HG03103 (cell line): ENCODE results near the gene CDT1.
A peak's percentile ranks its signal among the peaks of the same experiment; 100 is the strongest.

Source experiments
- ATAC-seq: cut with Tn5 transposase; IDR thresholded peaks from one replicate; pipeline ENCODE4 v1.9.1; 2021; ENCODE audit warnings: low read depth; ENCODE audit not compliant: unreplicated experiment

Gene CDT1

DNA sequence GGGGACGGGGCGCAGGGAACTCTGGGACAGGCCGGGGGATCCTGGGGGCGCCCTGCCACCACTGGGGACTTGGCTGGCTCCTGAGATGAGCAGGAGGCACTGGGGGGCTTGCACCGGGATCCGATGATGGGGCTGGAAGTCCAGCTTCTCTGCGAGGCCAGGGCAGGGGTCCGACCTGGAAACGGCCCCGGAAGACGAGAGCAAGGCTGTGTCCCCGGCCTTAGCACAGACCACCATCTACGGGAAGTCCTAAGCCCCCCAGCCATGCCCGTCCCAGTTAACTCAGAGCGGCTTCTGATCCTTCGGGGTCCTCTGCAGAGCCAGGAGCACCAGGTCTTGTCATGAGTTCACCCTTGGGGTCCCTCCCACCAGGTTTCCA, 573 bp downstream of the CDT1 start:
- ATAC-seq: no peak

GRCh38 chr16:88804552-88805339, 1.2 kb downstream of the CDT1 start:
- ATAC-seq: no peak

GRCh38 chr16:88805340-88805715, 1.7 kb downstream of the CDT1 start:
- no peak for ATAC-seq

GRCh38 chr16:88805887-88806393, 2.4 kb downstream of the CDT1 start:
- no peak for ATAC-seq

DNA sequence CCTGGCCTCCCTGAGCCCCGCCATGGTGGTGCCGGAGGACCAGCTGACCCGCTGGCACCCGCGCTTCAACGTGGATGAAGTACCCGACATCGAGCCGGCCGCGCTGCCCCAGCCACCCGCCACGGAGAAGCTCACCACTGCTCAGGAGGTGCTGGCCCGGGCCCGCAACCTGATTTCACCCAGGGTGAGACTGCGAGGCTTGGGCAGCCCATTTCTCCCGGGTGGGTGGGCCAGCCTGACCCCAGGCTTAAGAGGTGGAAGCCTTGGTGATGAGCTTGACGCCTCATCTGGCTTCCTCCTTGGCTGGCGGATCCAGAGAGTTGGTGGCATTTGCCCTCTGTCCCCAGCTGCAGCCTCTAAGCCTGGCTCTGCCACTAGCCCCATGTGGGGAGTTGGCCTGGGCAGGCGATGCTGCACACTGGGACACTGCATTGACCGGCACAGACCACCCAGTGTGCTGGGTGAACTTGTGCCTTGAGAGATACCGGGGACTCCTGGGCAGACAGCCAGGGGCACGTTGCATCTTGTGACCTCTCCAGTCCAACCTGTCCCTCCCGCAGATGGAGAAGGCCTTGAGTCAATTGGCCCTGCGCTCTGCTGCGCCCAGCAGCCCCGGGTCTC, 3.0 kb downstream of the CDT1 start:
- ATAC-seq: no peak

DNA sequence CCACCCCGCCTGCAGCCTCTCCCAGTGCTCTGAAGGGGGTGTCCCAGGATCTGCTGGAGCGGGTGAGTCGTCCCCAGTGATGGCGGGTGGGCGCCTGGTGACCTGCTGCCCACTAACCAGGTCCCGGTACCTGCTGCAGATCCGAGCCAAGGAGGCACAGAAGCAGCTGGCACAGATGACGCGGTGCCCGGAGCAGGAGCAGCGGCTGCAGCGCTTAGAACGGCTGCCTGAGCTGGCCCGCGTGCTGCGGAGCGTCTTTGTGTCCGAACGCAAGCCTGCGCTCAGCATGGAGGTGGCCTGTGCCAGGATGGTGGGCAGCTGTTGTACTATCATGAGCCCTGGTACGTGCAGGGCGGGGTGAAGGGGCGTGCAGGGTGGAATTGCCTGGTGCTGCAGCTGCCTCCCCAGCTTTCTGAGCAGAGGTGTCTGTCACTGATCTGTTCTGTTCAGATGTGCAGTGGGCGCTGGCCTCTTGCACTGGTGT, 3.6 kb downstream of the CDT1 start:
- ATAC-seq: no peak

DNA sequence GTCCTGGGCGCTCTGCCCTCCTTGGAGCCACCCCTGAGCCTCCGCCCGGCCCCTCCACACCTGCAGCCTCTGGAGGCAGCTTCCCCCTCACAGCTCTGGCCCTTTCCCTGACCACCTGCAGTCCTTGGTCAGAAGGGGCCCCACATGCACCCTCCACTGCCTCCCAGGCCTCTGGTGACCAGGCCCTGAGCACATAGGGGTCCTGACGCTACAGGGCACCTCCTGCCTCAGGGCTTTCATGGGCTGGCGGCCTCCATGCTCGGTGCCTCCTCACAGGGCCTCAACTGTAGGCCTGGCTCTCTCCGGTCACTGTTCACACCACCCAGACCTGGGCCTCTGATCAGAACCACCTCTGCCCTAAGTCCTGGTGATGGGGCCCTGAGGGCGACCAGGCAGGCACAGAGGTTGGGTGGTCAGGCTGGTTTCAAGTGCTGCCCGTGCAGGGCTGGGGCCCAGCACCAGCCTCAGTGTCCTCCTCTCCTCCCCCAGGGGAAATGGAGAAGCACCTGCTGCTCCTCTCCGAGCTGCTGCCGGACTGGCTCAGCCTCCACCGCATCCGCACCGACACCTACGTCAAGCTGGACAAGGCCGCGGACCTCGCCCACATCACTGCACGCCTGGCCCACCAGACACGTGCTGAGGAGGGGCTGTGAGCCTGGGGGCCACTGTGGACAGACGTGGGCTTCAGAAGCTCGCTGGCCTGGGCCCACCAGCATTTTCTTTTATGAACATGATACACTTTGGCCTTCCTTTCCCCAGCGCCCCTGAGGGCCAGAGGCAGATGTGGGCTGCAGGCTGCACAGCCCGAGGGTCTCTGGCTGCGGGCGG, 4.3 kb downstream of the CDT1 start:
- ATAC-seq: no peak

- no peak for ATAC-seq
Measured at GRCh38 chr16:88809068-88809675, 5.6 kb downstream of the CDT1 start.

GRCh38 chr16:88809676-88810165, 6.1 kb downstream of the CDT1 start:
- no peak for ATAC-seq

DNA sequence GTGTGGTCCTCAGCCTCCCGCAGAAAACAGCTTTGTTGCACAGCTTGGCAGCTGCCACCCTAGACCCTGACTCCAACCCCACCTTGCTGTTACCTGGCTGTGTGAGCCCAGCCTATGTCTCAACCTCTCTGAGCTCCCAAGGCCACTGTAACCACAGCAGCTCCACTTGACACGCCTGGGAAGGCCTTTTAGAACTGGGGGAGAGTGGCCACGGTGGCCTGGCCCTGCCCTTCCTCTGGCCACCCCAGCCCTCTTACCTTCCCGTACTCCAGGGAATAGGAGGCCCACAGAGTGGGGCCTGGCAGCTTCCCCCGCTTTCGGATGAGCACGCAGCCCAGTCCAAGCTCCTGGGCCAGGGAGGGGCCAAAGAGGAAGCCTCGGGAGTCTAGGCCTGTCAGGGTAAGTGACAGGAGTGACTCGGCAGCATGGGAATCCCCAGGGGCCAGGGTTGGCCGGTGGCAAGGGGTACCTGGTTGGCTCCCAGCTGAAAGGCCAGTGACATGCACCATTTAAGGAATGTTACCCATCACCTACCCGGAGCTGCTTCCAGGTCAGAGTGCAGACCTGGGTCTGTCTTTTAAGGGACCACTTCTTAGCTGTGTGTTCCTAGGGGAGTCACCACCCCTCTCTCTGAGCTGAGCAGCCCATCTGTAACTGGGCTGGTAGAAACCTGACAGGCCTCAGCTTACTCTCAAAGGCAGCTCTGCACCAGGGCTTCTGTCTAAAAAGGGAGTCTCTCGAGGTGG, 6.8 kb downstream of the CDT1 start:
- ATAC-seq: no peak

DNA sequence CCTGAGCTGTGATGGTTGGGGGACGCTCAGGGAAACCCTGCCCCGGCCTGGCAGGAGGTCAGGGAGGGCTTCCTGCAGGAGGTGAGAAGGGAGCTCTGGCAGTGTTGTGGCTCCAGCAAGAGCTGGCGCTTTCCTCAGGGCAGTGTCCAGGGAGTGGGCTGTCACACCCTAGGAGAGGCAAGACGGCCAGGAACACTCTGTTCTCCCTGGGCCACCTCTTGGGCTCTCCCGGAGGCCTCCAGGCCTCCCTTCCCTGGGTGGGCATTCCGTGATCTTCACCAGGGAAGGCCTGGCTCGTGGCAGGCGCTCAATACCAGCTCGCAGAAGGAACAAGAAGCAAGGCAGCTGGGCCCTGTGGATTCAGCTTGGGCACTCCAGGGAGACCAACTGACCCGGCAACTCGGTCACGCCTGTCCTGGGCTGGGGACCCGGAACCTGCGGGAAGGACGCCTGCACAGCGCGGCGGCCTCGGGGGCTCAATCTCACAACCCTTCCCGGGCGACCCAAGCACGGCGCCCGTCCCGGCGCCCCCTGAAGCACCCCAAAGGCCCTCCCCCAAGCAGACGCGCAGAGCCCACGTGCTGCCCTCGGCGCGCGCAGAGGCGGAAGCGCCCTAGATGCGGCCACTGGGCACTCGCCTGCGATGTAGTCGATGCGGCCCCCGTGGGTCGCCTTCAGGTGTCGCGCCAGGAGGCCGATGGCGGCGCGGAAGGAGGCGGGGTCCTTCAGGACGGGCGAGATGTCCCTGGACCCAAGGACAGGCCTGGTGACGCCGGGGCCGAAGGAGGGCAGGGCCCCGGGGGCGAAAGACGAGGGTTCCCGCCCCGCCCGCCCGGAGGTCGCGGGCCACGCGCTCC, 7.6 kb downstream of the CDT1 start:
- ATAC-seq: peak; percentile 27

GRCh38 chr16:88811769-88812512, 8.4 kb downstream of the CDT1 start, which contains the start of gene APRT:
Gene APRT, minus strand, starts transcription at chr16:88811928. Its CDS starts 29 bp downstream, at chr16:88811899.
- ATAC-seq: peak; percentile 57

DNA sequence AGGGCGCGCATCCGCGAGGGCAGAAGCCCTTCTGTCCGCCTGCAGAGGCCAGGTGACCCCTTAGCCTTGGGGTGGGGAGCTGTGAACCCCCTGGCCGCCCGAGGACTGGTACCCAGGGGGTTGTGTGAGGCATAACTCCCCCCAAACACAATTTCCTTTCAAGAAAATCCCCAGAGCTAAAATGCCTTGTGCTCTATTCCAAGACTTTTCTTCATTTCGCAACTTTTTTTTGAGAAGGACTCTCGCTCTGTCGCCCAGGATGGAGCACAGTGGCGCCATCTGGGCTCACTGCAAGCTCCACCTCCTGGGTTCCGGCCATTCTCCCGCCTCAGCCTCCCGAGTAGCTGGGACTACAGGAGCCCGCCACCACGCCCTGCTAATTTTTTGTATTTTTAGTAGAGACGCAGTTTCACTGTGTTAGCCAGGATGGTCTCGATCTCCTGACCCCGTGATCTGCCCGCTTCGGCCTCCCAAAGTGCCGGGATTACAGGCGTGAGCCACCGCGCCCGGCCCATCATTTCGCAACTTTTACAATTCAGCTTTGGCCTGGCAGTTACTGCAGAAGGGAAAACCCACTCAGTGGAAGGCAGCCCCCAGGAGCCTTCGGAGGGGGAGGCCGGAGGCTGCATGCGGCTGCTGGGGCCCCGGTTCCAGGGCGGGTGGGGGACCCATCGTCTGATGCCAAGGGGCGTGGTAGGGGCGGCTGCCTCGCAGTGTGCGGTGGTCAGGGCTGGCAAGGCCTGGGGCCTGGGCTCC, 9.1 kb downstream of the CDT1 start:
- no peak for ATAC-seq

- no peak for ATAC-seq
Measured at GRCh38 chr16:88813269-88814143, 9.9 kb downstream of the CDT1 start.

DNA sequence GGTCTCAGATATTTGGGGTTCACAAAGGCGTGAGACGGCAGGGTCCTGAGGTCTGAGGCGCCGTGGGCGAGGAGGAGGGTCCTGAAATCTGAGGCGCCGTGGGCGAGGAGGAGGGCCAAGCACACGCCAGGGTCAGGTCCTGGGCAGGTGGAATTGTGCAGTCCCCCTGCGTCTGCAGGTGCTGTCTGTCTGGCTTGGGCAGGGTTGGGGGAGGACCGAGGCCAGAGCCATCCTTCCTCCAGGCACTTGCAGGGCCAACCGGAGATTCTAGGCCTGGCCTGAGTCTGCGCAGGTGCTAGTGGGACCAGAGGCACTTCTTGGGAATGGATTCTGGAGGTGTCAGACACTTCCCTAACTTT, 10.5 kb downstream of the CDT1 start:
- ATAC-seq: no peak

GRCh38 chr16:88815227-88815626, 11.6 kb downstream of the CDT1 start:
- ATAC-seq: no peak
